Astrocyte of the cerebellum (primary cell): ENCODE results near the gene RAET1G.
A peak's percentile ranks its signal among the peaks of the same experiment; 100 is the strongest.
"Not testable (repeated sequence)": the region's sequence is repeated elsewhere in the genome, so short reads cannot be mapped to it uniquely, and the experiment has no call there.

Source experiments
- DNase-seq: peaks from one replicate; pipeline ENCODE4 v3.0.0-alpha.2; 2011; ENCODE audit warnings: low read depth
- H3K4me3 ChIP-seq: 2 replicates; pipeline ENCODE4 v1.5.1; 2011; ENCODE audit warnings: mild to moderate bottlenecking, low read depth, low read length, moderate library complexity
- in situ Hi-C: cut with HindIII; loops from 2 replicates; pipeline ENCODE4 v1.10.0; 2017; ENCODE audit warnings: low sequenced_read_pairs
- TF ChIP-seq, protein P1 (sequence below): IDR thresholded peaks from 2 replicates; pipeline ENCODE4 v1.5.1; 2012; ENCODE audit warnings: low read length, low read depth, moderate library complexity, mild to moderate bottlenecking; ENCODE audit errors: missing control alignments

RAET1G gene

DNA sequence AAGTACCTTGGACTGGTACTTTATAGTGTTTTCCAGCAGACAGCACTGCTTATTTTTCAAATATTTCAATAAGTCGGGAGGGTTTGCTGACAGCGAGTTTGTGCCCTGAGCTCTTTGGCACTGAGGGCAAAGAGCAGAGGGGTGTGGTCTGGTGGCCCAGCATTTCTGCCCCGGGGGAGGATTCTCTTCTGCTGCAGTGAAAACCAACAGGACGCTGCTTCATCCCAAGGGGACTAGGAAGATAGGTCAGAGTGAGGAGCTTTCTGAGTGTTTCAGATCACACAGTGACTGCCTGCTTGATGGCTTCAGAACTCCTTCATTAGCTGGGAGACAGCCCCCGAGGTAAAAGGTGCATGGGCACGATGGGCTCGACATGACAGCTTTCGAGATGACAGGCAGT, 27.5 kb upstream of the RAET1G start:
- in situ Hi-C loops: no loop called here

DNA sequence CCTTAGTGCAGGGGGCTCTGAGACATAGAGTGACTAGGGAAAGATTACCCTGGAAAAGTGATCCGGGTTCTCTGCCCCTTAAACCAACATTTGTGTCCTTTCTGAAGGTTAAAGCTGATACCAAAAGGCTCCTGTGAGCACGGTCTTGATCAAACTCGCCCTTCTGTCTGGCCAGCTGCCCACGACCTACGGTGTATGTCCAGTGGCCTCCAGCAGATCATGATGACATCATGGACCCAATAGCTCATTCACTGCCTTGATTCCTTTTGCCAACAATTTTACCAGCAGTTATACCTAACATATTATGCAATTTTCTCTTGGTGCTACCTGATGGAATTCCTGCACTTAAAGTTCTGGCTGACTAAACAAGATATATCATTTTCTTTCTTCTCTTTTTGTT, 25.7 kb upstream of the RAET1G start:
- in situ Hi-C loops: no loop called here
- TF ChIP-seq, protein P1, sequence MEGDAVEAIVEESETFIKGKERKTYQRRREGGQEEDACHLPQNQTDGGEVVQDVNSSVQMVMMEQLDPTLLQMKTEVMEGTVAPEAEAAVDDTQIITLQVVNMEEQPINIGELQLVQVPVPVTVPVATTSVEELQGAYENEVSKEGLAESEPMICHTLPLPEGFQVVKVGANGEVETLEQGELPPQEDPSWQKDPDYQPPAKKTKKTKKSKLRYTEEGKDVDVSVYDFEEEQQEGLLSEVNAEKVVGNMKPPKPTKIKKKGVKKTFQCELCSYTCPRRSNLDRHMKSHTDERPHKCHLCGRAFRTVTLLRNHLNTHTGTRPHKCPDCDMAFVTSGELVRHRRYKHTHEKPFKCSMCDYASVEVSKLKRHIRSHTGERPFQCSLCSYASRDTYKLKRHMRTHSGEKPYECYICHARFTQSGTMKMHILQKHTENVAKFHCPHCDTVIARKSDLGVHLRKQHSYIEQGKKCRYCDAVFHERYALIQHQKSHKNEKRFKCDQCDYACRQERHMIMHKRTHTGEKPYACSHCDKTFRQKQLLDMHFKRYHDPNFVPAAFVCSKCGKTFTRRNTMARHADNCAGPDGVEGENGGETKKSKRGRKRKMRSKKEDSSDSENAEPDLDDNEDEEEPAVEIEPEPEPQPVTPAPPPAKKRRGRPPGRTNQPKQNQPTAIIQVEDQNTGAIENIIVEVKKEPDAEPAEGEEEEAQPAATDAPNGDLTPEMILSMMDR: no peak
- no peak for DNase-seq
- no peak overlapping the region for H3K4me3 ChIP-seq

More for the DNA sequence above, 27.5 kb upstream of the RAET1G start:
- H3K4me3 ChIP-seq: no peak overlapping the region
- DNase-seq: no peak
- TF ChIP-seq, protein P1: no peak

GRCh38 chr6:149948011-149948410, 25.1 kb upstream of the RAET1G start:
- in situ Hi-C loops: no loop called here
- no peak for DNase-seq
- TF ChIP-seq, protein P1: no peak
- H3K4me3 ChIP-seq: no peak overlapping the region

GRCh38 chr6:149947533-149947932, 24.6 kb upstream of the RAET1G start:
- in situ Hi-C loops, DNase-seq, H3K4me3 ChIP-seq: not testable (repeated sequence)

DNA sequence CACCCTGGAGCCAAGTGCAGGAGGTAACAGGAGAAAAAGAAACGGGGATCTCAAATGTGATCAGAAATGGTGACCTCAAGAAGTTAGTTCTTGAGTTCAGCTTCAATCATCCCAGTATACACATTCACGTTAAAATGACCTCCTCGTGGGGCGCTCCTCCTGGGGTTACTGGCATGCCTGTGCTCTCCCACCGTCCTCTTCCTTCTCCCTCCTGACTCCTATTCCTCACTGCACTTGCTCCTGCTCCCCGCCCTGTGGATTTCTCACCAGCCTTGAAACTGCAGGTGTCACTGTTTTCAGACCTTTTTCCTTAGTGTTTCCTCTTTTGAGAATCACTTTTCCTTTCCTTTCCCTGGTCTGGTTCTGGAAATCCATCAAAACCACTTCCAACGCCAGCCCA, 23.7 kb upstream of the RAET1G start:
- H3K4me3 ChIP-seq, in situ Hi-C loops, DNase-seq: not testable (repeated sequence)

DNA sequence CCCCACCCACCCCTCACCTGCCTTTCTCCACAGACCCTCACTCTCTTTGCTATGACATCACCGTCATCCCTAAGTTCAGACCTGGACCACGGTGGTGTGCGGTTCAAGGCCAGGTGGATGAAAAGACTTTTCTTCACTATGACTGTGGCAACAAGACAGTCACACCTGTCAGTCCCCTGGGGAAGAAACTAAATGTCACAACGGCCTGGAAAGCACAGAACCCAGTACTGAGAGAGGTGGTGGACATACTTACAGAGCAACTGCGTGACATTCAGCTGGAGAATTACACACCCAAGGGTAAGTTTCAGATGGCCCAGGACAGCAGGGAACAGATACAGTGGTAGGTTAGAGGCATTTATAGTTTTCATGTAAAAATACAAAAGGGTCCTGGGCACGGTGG, 22.4 kb upstream of the RAET1G start:
- H3K4me3 ChIP-seq, in situ Hi-C loops, DNase-seq: not testable (repeated sequence)

DNA sequence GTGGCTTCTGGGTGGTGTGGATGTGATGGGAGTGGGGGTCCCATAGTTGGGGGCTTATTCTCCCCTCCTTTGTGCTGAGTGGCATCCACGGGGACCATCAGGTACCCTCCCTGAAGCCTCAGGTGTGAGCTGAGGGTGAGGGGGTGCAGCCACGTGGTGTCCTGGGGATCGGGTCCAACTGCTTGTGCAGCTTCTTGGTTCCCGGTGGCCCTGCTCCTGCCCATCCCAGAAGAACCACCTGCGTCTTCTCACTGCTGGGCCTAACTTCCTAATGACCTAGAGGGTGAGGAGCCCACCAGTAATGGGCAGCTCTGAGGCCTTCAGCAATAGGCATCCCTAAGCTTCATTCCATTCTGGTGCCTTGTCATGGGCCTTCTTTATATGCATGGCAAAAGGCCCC, 20.4 kb upstream of the RAET1G start:
- in situ Hi-C loops, H3K4me3 ChIP-seq, DNase-seq: not testable (repeated sequence)

DNA sequence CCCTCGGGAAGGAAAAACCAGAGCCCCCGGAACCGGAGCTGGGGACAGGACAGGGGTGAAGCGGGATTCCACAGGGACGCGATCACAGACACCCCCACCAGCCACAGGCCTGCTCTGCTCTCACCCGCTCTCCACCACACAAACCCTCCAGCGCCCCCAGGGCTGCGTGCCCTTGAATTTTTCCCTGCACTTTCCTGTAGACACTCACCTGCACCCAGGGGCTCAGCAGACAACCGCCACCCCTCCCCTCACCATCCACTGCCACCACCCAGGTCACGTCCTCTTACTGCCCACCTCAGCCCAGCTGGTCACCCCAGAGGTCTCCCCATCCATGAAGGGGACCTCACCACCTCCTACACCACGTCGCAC, 19.5 kb upstream of the RAET1G start:
- TF ChIP-seq, protein P1: no peak
- in situ Hi-C loops: no loop called here
- peak overlapping the region; percentile 60 for H3K4me3 ChIP-seq

GRCh38 chr6:149941583-149942460, 18.9 kb upstream of the RAET1G start, which contains the start of gene ULBP2:
Gene ULBP2 (plus strand): TSS chr6:149942014. CDS start chr6:149942073, 59 bp downstream.
- peak within 1 kb of the TSS; percentile 60 for H3K4me3 ChIP-seq
- TF ChIP-seq, protein P1: no peak
- in situ Hi-C loops: no loop called here
- peak; percentile 80 for DNase-seq

More for the DNA sequence above, 19.5 kb upstream of the RAET1G start:
- DNase-seq: no peak
